HG02610 (cell line): ENCODE measurements around the gene TGFB1.
"Not testable (repeated sequence)": the region's sequence is repeated elsewhere in the genome, so short reads cannot be mapped to it uniquely, and the experiment has no call there.

ENCODE experiments used
- ATAC-seq: cut with Tn5 transposase; IDR thresholded peaks from one replicate; pipeline ENCODE4 v1.9.1; 2021; ENCODE audit warnings: mild to moderate bottlenecking, moderate library complexity; ENCODE audit not compliant: unreplicated experiment

TGFB1 gene

DNA sequence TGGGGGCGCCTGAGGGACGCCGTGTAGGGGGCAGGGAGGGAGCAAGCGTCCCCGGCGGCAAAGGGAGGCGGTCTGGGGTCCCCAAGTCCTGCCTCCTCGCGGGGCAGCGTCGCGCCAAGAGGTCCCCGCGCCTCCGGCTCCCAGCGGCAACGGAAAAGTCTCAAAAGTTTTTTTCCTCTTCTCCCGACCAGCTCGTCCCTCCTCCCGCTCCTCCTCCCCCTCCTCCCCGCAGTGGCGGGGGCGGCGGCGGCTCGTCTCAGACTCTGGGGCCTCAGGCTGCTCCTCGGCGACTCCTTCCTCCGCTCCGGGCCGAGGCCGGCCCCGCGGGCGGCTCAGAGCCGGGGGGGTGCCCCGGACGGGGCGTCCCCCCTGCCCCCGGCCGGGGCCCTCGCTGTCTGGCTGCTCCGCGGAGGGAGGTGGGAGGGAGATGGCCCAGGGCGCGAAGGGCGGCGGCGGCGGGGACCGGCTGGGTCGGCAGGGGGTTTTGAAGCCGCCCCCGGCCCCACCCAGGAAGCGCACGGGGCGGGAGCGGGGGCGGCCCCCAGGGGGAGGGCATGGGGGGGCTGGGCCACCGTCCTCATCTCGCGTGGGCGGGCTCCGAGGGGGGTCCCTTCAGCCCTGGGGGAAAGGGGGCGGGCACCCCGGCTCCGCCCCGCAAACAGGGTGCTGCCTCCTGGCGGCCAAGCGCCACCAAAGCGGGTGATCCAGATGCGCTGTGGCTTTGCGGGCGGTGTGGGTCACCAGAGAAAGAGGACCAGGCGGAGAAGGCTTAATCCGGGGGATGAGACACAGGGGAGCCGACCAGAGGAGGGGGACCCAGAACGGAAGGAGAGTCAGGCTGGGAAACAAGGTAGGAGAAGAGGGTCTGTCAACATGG is at the start of gene TGFB1:
Gene TGFB1 (minus strand): TSS at position 457 of the 877 bp plus-strand sequence. CDS start 878 bp downstream, outside the sequence.
- ATAC-seq: peak; percentile 36

DNA sequence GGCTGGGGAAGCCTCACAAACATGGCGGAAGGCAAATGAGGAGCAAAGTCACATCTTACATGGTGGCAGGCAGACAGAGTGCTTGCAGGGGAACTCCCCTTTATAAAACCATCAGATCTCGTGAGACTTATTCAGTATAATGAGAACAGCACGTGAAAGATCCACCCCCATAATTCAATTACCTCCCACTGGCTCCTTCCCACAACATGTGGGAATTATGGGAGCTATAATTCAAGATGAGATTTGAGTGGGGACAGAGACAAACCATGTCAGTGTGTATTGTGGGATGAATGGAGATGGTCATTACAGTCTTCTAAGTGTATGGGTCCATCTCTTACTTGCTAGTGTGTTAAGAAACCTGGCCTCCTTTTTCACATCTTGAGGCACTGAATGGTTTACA is 48.3 kb upstream of the TGFB1 start:
- no peak for ATAC-seq

DNA sequence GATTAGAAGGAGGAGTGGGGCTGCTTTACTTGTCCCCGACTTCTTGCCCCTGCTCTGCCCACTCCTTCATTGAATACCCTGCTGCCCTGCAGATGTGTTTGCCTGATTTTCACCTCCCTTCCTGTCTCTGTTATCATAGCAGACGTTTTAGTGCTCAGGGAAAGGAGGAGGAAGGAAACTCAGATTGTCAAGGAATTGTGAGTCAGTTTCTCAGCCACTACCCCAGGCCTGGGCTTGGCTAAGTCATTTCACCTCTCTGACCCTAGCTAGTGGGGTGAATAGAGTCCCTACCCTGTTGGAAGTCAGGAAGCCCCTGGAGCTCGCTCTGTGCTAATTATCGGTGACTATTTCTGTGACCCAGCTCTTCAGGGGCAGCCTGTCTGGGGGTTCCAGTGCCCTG is 47.8 kb upstream of the TGFB1 start:
- no peak for ATAC-seq

DNA sequence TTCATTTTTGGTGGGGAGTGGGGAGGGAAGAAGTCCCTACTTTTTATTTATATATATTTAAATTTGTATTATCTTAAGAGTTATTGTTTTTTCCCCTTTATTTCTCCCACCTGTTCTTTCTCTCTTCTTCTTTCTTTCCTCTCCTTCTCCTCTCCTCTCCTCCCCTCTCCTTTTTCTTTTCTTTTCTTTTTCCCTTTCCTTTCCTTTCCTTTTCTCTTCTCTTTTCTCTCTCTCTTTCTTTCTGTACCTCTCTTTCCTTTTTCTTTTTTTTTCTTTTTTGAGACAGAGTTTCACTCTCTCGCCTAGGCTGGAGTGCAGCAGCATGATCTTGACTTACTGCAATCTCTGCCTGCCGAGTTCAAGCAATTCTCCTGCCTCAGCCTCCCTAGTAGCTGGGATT is 45.8 kb upstream of the TGFB1 start:
- no peak for ATAC-seq

DNA sequence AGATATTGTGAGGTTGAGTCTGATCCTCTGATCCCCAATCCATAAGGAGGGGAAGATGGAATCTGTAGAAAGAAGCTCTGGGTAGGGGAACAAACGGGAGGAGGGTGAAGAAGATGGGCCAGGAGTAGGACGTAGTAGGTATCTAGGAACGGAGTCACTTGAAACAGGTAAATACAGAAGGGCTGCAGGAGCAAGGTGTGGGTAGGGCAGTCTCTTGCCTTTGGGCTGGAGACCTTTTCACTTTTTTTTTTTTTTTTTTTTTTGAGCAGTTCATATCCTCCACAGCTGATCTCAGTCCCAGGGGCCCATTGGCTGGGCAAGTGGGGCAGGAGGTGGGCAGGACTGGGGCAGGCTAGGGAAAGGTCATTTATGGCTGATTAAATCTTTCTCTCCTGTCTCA is 45.4 kb upstream of the TGFB1 start:
- ATAC-seq: no peak

DNA sequence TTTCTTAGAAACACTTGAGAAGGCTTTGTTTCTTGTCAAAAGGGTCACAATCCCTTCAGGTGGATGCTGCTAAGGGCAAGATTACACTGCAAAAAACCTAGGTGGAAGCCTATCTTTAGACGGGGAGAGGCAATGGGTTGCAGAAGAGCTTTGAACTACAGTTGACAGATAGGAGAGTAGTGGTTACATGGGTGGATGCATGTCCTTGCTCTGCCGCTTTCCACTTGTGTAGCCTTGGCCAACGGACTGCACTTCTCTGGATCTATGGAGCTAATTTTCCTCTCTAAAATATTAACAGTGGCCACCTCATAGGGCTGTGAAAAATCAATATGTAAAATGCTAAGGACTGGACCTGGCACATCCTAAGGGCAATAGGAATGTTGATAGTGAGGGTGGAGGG is 44.9 kb upstream of the TGFB1 start:
- ATAC-seq: no peak

DNA sequence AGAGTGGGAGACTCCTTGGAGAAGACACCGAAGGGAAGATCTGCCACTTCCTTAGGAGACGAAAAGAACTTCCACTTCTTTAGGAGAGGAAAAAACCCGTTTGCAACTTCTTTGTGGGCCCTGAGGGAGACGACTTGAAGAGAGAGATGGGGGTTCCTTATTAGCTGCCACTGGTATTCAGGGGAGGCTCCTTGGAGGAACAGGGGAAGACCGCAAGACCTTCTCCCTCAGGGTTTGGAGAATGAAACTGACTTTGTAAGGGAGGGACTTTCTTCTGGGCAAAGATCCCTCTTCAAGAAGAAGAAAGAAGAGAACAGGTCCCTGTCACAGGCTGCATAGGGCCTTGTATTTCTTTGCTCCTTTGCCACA is 44.3 kb upstream of the TGFB1 start:
- ATAC-seq: no peak

DNA sequence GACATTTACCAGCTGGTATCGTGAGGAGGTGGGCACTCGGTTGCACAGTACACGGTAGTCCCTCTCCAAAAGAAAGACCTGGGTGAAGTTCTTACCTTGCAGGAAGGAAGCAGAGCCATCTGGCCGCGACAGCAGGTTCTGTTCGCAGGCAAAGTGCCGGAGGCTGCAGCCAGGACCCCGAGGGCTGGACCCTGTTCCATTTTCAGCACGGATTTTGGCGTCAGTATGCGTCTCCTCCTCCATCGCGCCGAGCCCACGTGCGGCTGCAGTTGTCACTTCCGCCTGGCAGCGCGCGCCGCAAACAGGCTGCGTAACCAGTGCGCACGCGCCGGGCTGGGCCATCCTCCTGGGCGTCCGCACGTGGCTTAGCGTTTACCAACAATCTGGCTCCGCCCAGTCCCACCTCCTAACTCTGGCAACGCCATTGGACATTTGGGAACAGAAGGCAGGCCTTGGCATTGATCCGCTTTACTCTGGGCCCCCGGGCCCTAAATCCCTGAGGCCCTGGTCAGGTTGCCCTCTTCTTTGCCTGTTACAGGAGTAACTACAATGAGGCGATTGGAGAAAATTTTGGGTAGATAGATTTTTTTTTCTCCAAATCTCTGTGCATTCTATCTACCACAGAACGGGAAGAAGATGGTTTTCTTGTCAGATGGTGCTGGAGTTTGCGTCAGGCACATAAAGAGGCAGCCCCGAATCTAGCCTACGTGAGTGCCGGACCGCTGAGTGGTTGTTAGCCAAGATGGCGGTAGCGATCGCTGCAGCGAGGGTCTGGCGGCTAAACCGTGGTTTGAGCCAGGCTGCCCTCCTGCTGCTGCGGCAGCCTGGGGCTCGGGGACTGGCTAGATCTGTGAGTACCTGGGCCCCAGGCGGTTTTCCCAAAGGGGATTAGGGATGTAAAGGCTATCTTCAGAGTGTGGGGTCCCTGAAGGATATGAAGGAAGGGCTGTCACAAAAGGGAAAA is 43.6 kb upstream of the TGFB1 start, which contains the start of the genes BCKDHA and EXOSC5:
Gene BCKDHA (plus strand): TSS at position 733 of the 964 bp plus-strand sequence. CDS start 10 bp downstream, at position 743.
Gene EXOSC5 (minus strand): TSS at position 274 of the 964 bp plus-strand sequence. CDS start 31 bp downstream, at position 243.
- peak; percentile 86 for ATAC-seq

DNA sequence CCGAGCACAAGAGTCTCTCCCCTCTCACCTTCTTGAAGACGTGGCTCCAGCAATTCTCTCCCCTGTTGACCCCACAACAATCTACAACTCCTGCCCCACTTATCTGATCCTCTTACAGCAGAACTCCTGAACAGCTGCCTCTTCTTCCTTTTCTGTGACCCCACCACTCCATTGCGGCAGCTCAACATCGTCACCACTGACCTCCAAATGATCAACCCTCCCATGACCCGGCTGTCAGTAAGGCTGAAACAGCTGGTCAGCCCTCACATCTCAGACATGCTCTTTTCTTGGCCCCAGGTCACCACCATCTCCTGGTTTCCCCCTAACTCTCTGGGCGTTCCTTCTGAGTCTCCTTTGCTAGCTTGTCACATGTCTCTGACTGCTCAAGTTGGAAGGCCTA is 41.6 kb upstream of the TGFB1 start:
- ATAC-seq: no peak

DNA sequence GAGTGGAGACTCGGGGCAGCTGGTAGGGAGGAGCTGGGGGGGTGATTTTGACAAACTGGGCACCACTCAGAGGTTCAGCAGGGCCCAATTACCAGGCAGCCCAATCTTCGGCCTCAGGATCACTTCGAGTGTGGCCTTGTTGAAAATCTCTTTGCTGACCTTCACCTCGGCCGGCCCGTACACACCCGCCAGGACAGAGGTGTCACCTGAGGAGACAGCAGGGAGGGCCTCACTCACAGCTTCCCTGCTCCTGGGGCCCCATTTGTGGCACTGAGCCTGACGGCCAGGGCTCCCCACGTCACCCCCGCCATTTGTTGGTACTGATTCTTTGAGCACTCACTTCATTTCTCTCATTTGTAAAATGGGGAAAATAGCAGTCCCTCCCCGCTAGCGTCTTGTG is 39.1 kb upstream of the TGFB1 start:
- no peak for ATAC-seq

DNA sequence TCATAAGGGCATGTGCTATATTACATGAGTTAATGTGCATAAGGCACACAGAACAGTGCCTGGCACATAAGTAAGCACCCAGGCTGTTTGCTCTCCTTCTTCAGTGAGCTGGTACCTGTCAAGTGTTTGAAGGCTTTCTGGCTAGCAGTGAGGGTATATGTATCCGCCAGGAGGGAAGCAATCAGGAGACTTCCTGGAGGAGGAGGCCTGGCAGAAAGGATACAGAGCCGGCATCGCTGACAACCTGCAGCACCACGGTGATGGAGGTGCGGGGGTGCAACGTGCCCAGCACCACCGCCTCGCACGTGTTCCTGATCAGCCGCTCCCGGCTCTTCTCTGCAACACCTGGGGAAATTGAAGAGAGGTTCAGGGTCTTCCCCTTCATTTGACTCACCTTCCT is 37.9 kb upstream of the TGFB1 start:
- no peak for ATAC-seq

DNA sequence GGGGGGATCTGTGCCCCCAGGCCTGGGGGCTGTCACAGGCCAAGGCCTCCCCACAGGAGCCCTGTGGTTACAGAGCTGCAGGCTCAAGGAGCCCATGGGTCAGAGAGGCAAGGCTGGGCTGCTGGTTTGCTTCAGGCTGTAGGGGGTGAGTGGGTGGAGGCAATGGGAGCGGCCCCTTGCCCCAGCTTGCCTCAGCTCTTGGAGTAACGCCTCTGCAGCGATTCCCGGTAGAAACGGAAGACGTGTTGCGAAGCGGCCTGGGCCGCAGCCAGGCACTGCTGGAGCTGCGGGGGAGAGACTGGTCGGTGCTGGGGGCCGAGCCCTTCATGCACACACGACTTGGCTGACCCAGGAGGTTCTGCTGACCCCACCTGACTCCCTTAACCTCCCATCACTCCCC is 32.7 kb upstream of the TGFB1 start:
- ATAC-seq: no peak

DNA sequence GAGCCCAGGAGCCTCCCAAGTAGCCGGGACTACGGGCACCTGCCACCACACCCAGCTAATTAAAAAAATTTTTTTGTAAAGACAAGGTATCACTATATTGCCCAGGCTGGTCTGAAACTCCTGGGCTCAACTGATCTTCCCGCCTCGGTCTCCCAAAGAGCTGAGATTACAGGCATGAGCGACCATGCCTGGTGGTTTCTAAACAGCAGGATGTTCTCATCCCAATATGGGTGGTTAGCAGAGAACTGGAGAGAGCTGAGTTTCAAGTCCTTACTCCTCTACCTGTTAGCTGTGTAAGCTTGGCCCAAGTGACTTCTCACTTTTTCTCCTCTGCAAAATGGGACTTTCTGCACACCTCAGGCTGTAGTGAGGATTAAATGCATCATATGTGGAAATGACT is 30.6 kb upstream of the TGFB1 start:
- ATAC-seq: no peak

DNA sequence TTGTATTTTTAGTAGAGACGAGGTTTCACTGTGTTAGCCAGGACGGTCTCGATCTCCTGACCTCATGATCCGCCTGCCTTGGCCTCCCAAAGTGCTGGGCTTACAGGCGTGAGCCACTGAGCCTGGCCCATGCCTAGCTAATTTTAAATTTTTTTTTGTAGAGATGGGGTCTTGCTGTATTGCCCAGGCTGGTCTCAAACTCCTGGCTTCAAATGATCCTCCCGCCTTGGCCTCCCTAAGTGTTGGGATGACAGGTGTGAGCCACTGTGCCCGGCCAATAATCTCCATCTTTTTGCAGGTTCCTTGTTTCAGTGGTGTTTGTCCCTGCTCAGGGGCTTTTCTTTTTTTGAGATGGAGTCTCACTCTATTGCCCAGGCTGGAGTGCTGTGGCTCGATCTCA is 27.8 kb upstream of the TGFB1 start:
- not testable (repeated sequence) for ATAC-seq

DNA sequence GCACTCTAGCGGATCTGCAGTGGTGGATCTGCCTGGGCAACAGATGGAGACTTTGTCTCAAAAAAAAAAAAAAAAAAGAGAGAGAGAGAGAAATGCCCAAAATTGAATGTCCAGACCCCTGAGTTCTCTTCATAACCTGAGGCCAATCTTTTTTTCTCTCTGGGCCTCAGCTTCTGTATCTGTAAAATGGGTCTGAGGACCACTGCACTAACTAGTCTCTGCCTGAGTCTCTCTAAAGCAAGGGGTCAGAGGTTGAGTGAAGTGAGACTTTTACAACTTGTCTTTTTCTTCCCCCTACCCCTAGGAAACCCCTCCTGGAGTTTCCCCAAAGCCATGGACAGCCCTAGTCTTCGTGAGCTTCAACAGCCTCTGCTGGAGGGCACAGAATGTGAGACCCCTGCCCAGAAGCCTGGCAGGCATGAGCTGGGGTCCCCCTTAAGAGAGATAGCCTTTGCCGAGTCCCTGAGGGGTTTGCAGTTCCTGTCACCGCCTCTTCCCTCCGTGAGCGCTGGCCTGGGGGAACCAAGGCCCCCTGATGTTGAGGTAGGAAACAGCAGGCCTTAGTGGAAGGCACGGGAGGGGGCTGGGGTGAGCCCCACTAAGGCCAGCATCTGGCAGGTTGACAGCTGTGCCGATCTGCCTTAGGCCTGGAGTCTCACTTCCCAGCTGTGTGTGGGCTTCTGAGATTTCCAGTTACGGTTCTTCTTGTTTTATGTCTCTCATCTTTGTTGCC is 24.4 kb upstream of the TGFB1 start:
- no peak for ATAC-seq

DNA sequence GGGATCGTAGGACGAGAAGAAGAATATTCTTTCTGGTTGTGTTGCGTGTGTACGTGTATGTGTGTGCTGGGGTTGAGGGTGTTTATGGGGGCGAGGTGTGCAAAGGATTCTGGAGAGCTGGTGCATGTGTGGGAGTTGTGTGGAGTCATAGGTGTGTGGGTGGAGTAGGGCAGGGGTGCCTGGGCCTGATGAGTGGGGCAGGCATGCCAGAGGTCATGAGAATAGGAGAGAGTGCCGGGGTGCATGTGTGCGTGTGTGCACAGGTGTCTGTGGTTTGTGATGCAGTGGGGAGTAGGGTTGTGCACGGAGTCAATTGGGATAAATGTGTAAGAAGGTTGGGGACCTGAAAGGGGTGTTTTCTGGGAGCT is 23.3 kb upstream of the TGFB1 start:
- no peak for ATAC-seq

DNA sequence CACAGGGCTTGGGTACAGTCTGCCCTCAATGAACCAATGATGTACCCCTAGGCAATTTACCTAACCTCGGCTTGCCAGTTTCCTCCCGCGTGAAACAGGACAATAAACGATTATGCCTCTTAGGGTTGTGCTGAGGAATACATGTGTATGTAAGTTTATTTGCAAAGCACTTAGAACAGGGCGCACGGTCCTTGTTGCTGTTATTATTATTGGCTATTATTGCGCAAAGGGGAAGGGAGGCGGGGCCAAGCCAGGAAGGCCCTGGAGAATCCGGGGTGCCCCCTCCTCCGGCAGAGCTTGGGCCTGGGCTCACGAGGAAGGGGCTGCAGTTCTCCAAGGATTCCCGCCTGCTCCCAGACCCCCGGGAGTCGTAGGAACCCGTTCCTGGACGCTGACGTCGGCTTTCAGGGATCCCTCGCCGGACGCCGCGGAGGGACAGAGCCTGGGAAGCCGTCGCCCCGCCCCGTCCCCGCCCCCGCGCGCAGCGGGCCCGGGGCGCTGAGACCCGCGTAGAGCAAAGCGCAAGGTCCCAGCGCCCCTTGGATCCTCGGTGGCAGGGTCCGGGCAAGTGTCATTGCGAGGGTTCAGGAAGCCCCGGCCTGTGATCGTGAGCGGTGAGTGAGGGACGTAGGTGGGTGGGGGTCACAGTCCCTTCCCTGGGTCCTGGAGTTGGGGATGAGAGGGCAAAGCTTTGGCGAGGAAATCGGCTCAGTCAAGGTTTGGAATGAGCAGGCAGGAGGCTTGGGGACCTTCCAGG is 22.7 kb upstream of the TGFB1 start, which contains the start of gene TMEM91:
Gene TMEM91 (plus strand): TSS at position 293 of the 757 bp plus-strand sequence. CDS start 1,777 bp downstream, outside the sequence.
- no peak for ATAC-seq

DNA sequence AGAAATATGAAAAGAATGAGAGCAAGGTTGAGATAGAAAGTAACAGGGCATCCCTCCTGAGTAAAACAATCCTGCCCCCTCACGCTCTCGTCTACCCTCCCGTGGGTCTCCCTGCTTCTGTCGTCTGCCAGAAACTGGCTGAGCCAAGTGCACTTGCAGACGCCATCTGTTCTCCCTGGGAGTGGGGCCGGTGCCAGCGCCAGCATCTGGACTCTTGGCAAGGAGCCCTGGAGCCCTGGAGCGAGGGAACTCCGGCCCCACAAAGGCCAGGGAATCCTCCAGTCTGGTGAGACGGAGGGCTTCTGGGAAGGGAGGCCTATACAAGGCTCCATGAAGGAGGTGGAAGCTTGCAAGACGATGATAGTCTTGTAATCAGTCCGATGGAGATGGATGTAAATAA is 20.3 kb upstream of the TGFB1 start:
- ATAC-seq: no peak

DNA sequence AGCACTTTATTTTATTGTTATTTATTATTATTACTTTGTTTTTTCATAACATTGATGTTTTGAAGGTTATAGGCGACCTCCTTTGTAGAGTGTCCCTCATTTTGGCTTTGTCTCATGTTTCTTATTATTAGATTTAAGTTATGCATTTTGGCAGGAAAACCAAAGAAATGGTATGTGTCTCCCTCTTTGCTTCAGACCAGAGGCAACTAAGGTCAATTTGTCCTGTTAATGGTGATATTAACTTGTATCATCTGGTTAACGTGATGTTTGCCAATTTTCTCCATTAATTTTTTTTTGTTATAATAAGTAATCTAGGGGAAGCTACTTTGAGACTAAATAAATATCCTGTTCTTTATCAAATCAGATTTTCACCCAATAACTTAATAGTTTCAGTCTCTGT is 18.8 kb upstream of the TGFB1 start:
- ATAC-seq: no peak

DNA sequence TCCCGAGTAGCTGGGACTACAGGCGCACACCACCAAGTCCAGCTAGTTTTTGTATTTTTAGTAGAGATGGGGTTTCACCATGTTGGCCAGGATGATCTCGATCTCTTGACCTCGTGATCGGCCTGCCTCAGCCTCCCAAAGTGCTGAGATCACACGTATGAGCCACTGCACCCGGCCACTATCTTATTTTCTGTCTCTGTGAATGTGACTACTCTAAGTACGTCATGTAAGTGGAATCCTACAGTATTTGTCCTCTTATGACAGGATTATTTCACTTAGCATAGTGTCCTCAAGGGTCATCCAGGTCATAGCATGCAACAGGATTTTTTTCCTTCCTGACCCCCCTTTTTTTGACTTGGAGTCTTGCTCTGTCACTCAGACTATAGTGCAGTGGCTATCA is 17.8 kb upstream of the TGFB1 start:
- ATAC-seq: no peak
